PFSK-1 (cell line): ENCODE results near the gene PLCD1.

Source experiments
- FOXP2 ChIP-seq: optimal IDR thresholded peaks from 2 replicates; pipeline ENCODE3; 2011; ENCODE audit warnings: borderline replicate concordance, control low read depth, inconsistent platforms; ENCODE audit not compliant: insufficient read depth; ENCODE audit errors: extremely low read length, extremely low read depth
- POLR2AphosphoS5 ChIP-seq: IDR thresholded peaks from 2 replicates; pipeline ENCODE4 v1.6.1; 2012; ENCODE audit warnings: low read depth, mild to moderate bottlenecking, control low read depth, low read length, moderate library complexity
- REST ChIP-seq, 2 experiments: IDR thresholded peaks; 2 replicates each; pipeline versions ENCODE4 v1.6.1 to v1.8.0; 2011 to 2012; ENCODE audit warnings: low read depth in 2 of 2, low read length in 2 of 2, control low read depth in 1 of 2, inconsistent platforms in 1 of 2, mild to moderate bottlenecking in 1 of 2, moderate library complexity in 1 of 2; ENCODE audit not compliant: insufficient read depth in 1 of 2
- SIN3A ChIP-seq: IDR thresholded peaks from 2 replicates; pipeline ENCODE4 v1.6.1; 2012; ENCODE audit warnings: mild to moderate bottlenecking, low read length, moderate library complexity, borderline replicate concordance; ENCODE audit not compliant: insufficient read depth
- TAF1 ChIP-seq: IDR thresholded peaks from 2 replicates; pipeline ENCODE4 v1.6.1; 2012; ENCODE audit warnings: low read length, control low read depth, borderline replicate concordance; ENCODE audit not compliant: insufficient read depth

PLCD1 gene

GRCh38 chr3:37968813-37969595, 60.4 kb downstream of the PLCD1 start:
- TF ChIP-seq TAF1 (no peak), SIN3A (no peak), POLR2AphosphoS5 (no peak), REST (IDR thresholded peaks at IDR 0.05; ENCODE audit: insufficient read depth in 1 of 2, low read depth in 2 of 2, low read length in 2 of 2) (no peak), FOXP2 (no peak)

- no peak for TF ChIP-seq POLR2AphosphoS5
- TF ChIP-seq SIN3A: no peak
- no peak for TF ChIP-seq REST (IDR thresholded peaks at IDR 0.05; ENCODE audit: insufficient read depth in 1 of 2, low read depth in 2 of 2, low read length in 2 of 2)
- TF ChIP-seq TAF1: no peak
- no peak for TF ChIP-seq FOXP2
Observed at GRCh38 chr3:37968199-37968598, 61.2 kb downstream of the PLCD1 start.

- no peak for TF ChIP-seq TAF1
Observed at GRCh38 chr3:37967260-37967881, 62.1 kb downstream of the PLCD1 start.

- no peak for TF ChIP-seq FOXP2
- no peak for TF ChIP-seq SIN3A
- no peak for TF ChIP-seq REST (IDR thresholded peaks at IDR 0.05; ENCODE audit: insufficient read depth in 1 of 2, low read depth in 2 of 2, low read length in 2 of 2)
- TF ChIP-seq POLR2AphosphoS5: no peak
- no peak for TF ChIP-seq TAF1
Observed at GRCh38 chr3:37964716-37965115, 64.7 kb downstream of the PLCD1 start.

- TF ChIP-seq TAF1 (no peak), REST (IDR thresholded peaks at IDR 0.05; ENCODE audit: insufficient read depth in 1 of 2, low read depth in 2 of 2, low read length in 2 of 2) (no peak), POLR2AphosphoS5 (no peak), FOXP2 (no peak), SIN3A (no peak)
Observed at GRCh38 chr3:37964146-37964545, 65.3 kb downstream of the PLCD1 start.
